ENCODE measurements around the gene ATP1A2. TPM values are rescaled to one million over a fixed set of nuclear protein-coding genes. Genes with fewer than 3 reads are reported as not detected.
A peak's percentile ranks its signal among the peaks of the same experiment; 100 is the strongest.

The ATP1A2 gene
- total RNA-seq, 1 donor from 2014 or later: 11.0 TPM

DNA sequence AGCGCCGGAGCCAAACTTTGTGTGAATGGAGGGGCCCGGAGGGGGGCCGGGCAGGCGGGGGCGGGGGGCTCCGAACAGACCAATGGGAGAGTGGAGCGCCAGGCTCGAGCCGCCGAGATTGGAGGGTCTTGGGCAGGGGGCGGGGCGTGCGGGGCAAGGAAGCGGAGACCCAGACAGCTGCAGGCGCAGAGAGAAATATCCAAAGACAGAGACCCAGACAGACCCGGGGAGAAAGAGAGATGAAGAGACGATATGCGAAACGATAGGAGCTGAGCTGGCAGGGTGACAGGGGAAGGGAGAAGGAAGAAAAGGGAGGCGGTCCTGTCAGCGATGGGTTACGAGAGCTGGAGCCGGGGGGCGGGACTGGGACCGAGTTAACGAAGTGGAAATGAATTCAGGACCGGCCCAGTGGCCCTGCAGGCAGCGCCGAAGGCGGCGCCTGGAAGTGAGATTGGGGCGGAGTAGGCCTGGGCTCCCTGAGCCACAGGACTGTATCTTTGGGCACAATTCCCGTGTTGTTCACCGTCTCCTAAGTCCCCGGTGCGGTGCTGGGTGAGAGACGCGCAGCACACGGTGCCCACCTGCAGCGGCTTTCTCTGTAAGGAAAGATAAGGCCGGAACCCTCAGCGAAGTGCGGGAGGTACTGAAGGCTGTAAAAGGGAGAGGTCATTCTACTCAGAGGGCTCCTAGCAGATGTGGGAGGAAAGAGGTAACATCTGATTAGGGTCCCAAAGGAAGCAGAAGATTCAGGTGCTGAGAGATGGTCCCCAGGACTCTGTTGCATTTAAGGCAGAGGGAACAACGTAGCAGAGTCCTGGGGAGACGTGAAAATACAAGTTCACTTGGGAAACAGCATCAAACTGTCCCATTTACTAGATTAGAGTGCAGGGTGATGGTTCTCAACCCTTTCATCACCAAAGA, 45.1 kb upstream of the ATP1A2 start:
- intact Hi-C loops (cut with DNase I): loop anchor here (5.0 kb wide), 1 partner anchor 1473 kb away; no protein-coding TSS in a partner anchor
- Histone ChIP-seq H3K36me3 (no peaks in the 10 kb centered on the region), H3K4me3 (peak overlapping the region; percentile 47 to 55), H3K9me3 (no peaks in the 10 kb centered on the region), H3K4me1 (peaks cover 18% of the 10 kb centered on the region), H3K27me3 (no peaks in the 10 kb centered on the region), H3K27ac (no peak overlapping the region)
- no peak for DNase-seq (ENCODE audit: extremely low spot score in 2 of 2)
- TF ChIP-seq, protein P1, sequence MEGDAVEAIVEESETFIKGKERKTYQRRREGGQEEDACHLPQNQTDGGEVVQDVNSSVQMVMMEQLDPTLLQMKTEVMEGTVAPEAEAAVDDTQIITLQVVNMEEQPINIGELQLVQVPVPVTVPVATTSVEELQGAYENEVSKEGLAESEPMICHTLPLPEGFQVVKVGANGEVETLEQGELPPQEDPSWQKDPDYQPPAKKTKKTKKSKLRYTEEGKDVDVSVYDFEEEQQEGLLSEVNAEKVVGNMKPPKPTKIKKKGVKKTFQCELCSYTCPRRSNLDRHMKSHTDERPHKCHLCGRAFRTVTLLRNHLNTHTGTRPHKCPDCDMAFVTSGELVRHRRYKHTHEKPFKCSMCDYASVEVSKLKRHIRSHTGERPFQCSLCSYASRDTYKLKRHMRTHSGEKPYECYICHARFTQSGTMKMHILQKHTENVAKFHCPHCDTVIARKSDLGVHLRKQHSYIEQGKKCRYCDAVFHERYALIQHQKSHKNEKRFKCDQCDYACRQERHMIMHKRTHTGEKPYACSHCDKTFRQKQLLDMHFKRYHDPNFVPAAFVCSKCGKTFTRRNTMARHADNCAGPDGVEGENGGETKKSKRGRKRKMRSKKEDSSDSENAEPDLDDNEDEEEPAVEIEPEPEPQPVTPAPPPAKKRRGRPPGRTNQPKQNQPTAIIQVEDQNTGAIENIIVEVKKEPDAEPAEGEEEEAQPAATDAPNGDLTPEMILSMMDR (IDR thresholded peaks at IDR 0.05): no peak
- TF ChIP-seq POLR2AphosphoS5 (IDR thresholded peaks at IDR 0.05; ENCODE audit: insufficient read depth in 1 of 2, low read depth in 1 of 2): peak in 1 of 2 donors; percentile 41
- no peak for TF ChIP-seq POLR2A (IDR thresholded peaks at IDR 0.05)

DNA sequence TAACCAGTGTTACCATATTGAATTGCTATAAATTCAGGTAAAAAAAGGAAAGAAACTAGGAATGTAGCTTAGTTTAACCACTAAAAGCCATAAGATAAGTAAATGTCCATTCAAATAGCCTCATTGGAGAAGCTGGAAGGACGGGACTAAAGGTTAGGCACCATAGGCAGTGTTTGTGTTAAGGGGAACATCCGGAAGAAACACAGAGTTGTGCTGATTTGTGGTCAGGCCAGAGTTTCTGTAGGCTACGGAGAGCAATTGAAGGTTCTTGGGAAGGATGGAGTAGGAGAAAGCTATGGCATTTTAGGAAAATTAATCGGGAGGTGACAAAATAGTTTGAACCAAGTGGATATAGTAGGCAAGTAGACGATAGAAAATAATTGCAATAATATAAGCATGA, 44.3 kb upstream of the ATP1A2 start:
- no peak overlapping the region for H3K4me3 ChIP-seq
- H3K36me3 ChIP-seq: no peaks in the 10 kb centered on the region
- H3K27me3 ChIP-seq: no peaks in the 10 kb centered on the region
- TF ChIP-seq, protein P1 (IDR thresholded peaks at IDR 0.05): no peak
- TF ChIP-seq POLR2AphosphoS5 (IDR thresholded peaks at IDR 0.05; ENCODE audit: insufficient read depth in 1 of 2, low read depth in 1 of 2) (no peak), POLR2A (IDR thresholded peaks at IDR 0.05) (no peak)
- peaks cover 18% of the 10 kb centered on the region for H3K4me1 ChIP-seq
- H3K9me3 ChIP-seq: no peaks in the 10 kb centered on the region
- no peak for DNase-seq (ENCODE audit: extremely low spot score in 2 of 2)
- H3K27ac ChIP-seq: no peak overlapping the region
- intact Hi-C loops (cut with DNase I): loop anchor here (5.0 kb wide), 1 partner anchor 1474 kb away; no protein-coding TSS in a partner anchor

DNA sequence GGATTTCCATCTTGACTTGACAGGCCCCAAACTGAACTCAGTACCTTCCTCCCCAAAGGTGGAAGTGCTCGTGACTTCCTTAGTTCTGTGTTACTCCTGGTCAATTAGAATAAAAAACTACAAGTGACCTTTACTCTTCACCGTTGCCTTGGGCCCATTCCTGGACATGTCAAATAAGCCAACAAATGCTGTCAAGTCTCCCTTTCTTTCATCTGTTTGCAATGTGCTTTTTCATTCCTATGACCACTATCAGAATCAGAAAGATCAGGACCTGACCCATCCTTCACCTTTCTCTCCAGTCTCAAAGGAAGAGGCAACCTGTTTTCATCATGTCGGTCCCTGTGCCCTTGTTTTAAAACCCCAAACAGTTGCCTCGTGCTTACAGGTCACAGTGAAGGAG, 40.7 kb upstream of the ATP1A2 start:
- Histone ChIP-seq H3K27me3 (no peaks in the 10 kb centered on the region), H3K9me3 (no peaks in the 10 kb centered on the region), H3K4me3 (no peak overlapping the region), H3K36me3 (no peaks in the 10 kb centered on the region), H3K4me1 (peaks cover 14% of the 10 kb centered on the region), H3K27ac (no peak overlapping the region)
- TF ChIP-seq POLR2AphosphoS5 (IDR thresholded peaks at IDR 0.05; ENCODE audit: insufficient read depth in 1 of 2, low read depth in 1 of 2) (no peak), POLR2A (IDR thresholded peaks at IDR 0.05) (no peak)
- TF ChIP-seq, protein P1 (IDR thresholded peaks at IDR 0.05): no peak
- intact Hi-C loops (cut with DNase I): loop anchor here (5.0 kb wide), 1 partner anchor 1478 kb away; no protein-coding TSS in a partner anchor
- DNase-seq (ENCODE audit: extremely low spot score in 2 of 2): no peak

DNA sequence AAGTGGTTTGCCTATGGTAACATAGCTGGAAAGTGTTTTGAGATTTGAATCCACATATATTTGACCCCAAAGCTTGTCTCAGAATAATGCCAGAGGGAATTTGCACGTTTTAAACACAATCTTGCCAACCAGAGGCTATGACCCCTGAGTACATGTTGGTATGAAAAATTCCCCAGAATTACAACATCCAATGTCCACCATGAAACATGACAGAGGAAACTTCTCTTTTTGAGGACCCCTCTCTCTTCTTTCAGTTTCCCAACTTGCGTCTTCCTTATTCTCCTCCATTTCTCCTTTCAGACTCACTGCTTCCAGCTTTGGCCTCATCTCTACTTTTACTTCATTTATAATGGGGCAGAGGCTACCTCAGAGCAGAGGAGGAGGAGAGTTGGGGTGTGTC, 39.7 kb upstream of the ATP1A2 start:
- intact Hi-C loops (cut with DNase I): no loop called here
- Histone ChIP-seq H3K4me1 (peaks cover 5% of the 10 kb centered on the region), H3K9me3 (no peaks in the 10 kb centered on the region), H3K27ac (no peak overlapping the region), H3K4me3 (no peak overlapping the region), H3K27me3 (peaks cover 4% of the 10 kb centered on the region), H3K36me3 (no peaks in the 10 kb centered on the region)
- DNase-seq (ENCODE audit: extremely low spot score in 2 of 2): no peak
- TF ChIP-seq POLR2A (IDR thresholded peaks at IDR 0.05) (no peak), POLR2AphosphoS5 (IDR thresholded peaks at IDR 0.05; ENCODE audit: insufficient read depth in 1 of 2, low read depth in 1 of 2) (no peak)
- TF ChIP-seq, protein P1 (IDR thresholded peaks at IDR 0.05): no peak

DNA sequence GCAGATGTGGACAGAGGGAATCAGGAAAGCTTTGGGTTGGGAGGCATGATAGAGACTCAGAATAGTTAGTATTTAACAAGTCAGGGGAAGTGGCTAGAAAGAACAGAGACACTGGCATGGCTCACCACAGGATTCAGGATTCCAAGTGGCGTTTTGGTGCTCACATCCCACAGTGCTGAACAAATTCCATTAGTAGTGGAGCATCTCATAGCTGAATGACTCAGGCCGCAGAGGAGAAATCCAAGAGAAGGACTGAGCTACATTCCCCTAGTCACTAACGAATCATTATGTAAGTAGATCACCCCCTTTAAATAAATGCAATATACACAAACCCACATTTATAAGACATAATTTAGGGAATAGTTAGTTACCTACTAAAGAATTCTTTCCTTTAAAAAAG, 39.3 kb upstream of the ATP1A2 start:
- H3K27ac ChIP-seq: no peak overlapping the region
- no peaks in the 10 kb centered on the region for H3K9me3 ChIP-seq
- no peaks in the 10 kb centered on the region for H3K36me3 ChIP-seq
- H3K4me1 ChIP-seq: no peaks in the 10 kb centered on the region
- H3K4me3 ChIP-seq: no peak overlapping the region
- no peak for DNase-seq (ENCODE audit: extremely low spot score in 2 of 2)
- peaks cover 5% of the 10 kb centered on the region for H3K27me3 ChIP-seq
- TF ChIP-seq POLR2AphosphoS5 (IDR thresholded peaks at IDR 0.05; ENCODE audit: insufficient read depth in 1 of 2, low read depth in 1 of 2) (no peak), POLR2A (IDR thresholded peaks at IDR 0.05) (no peak)
- TF ChIP-seq, protein P1 (IDR thresholded peaks at IDR 0.05): no peak
- intact Hi-C loops (cut with DNase I): no loop called here

Measured in vagina (tissue), 2 donors.